ENCODE data around the gene CGB8.
A peak's percentile ranks its signal among the peaks of the same experiment; 100 is the strongest.
"Not testable (repeated sequence)": the region's sequence is repeated elsewhere in the genome, so short reads cannot be mapped to it uniquely, and the experiment has no call there.

CGB8 gene

DNA sequence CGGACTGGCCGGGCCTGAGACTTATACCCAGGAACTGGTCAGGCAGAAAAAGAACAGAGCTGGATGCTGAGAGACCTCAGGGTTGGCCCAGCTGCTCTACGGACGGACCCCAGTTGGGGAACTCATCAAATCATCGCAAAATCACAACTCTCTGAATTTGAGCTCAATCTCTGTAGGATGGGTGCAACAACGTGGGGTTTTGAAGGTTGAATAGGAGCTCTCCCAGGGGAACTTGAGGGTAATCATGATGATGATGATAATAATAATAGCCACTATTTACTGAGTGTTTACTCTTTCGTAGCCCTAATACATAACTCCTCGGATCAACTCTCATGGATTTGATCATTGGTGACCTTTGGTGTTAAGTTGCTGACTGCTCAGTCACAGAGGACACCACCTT, 18.6 kb downstream of the CGB8 start:
- not testable (repeated sequence) for DNase-seq (ENCODE audit: low spot score)

DNA sequence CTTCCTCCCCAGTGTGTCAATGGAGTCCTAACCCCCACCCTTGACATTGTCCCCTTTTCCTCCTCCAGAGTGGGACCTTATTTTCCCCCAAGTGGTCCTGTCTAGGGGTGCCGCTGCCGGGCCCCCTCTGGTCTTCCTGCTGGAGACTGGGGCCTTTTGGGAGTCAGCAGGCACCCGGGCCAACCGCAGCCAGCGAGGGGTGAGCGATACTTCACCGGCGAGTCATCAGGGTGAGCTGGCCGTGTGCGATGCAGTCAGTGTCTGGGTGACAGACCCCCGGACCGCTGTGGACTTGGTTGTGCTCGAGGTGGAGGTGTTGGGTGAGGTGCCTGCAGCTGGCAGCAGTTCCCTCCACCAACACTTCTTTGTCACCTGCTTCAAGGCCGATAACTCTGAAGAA, 19.2 kb downstream of the CGB8 start:
- not testable (repeated sequence) for DNase-seq (ENCODE audit: low spot score)

DNA sequence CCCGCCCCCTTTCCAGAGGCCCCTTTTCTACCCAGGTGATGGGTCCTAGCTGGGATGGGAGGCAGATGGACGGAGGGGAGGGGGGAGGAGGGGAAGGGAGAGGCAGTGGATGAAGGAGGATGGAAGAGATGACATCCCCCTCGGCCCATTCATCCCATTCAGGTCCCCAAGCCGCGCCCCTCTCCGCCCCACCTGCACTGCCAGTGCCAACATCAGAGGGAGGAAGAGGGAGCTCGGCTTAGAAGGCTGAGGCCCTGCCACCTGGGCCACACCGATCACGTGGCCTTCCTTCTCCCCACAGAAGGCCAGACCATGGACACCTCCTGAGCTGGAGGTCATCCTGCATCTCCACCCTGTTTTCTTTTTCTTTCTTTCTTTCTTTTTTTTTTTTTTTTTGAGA, 20.2 kb downstream of the CGB8 start:
- DNase-seq (ENCODE audit: low spot score): not testable (repeated sequence)

DNA sequence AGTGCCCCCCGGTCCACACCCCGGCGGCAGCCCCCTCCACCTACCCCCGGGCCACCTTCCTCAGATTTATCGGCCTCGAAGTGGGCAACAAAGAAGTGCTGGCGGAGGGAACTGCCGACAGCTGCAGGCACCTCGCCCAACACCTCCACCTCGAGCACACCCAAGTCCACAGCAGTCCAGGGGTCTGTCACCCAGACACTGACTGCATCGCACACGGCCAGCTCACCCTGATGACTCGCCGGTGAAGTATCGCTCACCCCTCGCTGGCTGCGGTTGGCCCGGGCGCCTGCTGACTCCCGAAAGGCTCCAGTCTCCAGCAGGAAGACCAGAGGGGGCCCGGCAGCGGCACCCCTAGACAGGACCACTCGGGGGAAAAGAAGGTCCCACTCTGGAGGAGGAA, 23.3 kb downstream of the CGB8 start:
- not testable (repeated sequence) for DNase-seq (ENCODE audit: low spot score)

DNA sequence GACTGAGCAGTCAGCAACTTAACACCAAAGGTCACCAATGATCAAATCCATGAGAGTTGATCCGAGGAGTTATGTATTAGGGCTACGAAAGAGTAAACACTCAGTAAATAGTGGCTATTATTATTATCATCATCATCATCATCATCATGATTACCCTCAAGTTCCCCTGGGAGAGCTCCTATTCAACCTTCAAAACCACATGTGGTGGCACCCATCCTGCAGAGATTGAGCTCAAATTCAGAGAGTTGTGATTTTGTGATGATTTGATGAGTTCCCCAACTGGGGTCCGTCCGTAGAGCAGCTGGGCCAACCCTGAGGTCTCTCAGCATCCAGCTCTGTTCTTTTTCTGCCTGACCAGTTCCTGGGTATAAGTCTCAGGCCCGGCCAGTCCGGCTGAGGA, 23.8 kb downstream of the CGB8 start:
- not testable (repeated sequence) for DNase-seq (ENCODE audit: low spot score)

DNA sequence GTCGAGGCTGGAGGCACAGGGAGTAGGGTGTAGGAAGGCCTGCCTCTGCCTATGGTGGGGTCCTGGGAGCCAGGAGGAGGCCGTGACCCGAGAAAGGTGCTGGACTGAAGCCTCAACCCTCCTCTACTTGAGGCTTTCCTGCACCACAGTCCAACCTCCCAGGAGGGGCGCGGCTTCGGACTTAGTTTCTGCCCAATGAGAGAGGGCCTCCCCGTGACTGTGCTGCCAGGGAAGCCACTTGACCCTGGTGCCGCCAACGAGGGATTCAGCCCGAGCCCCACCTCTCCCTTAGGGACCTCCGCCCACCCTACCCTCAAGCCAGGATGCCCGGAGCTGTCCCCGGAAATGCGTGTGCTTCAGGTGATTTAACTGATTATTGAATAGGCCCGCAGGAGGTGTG, 24.7 kb downstream of the CGB8 start, which contains the start of gene CGB3:
Gene CGB3, minus strand, starts transcription at position 101 of the 400 bp plus-strand sequence. CDS start 362 bp downstream, outside the sequence.
- DNase-seq (ENCODE audit: low spot score): not testable (repeated sequence)

DNA sequence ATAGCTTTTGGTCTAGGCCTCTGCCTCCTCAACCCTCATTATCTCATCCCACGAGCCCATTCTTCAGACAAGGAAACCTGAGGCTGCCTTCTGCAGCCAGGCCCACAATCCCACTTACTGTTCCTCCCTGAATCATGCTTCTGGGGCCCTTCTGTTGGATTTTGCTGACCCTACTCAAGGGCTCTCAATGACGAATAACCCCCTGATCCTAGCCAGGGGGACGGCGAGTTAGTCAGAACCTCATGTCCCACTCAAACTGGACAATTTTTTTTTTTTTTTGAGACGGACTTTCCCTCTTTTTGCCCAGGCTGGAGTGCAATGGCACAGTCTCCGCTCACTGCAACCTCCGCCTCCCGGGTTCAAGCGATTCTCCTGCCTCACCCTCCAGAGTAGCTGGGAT, 26.8 kb downstream of the CGB8 start:
- DNase-seq (ENCODE audit: low spot score): no peak

DNA sequence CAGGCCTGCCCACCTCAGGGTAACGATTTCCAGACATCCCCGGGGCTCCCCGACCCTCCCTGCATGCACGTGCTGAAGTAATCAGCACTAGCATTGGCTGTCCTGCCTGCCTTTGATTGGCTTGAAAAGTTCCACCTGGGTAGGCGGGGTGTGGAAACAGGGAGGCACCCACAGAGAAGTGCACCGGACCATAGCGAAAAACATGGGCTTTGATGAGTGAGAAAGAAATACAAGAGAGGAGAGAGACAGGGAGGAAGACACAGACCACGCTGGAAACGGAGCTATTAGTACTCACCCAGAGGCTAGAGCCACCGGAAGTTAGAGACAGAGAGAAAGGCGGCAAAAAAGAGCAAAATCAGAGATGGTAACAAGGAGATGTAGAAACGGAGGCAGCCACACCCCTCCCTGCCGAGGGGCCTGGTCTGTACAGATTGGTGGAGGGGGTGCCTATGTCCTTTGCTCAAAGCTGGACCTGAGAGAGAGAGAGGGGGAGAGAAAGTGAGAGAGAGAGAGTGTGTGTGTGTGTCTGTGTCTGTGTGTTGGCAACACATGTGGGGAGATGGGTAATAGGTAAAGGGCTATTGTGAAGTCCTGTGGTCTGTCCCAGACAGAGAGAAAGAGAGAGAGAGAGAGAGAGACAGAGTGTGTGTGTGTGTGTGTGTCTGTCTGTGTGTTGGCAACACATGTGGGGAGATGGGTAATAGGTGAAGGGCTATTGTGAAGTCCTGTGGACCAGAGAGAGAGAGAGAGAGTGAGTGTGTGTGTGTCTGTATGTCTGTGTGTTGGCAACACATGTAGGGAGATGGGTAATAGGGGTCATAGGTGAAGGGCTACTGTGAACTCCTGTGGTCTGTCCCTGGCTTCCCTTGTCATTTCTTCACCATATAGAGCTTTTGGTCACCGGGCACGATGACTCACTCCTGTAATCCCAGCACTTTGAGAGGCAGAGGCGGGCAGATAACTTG, 27.7 kb downstream of the CGB8 start:
- DNase-seq (ENCODE audit: low spot score): no peak

DNA sequence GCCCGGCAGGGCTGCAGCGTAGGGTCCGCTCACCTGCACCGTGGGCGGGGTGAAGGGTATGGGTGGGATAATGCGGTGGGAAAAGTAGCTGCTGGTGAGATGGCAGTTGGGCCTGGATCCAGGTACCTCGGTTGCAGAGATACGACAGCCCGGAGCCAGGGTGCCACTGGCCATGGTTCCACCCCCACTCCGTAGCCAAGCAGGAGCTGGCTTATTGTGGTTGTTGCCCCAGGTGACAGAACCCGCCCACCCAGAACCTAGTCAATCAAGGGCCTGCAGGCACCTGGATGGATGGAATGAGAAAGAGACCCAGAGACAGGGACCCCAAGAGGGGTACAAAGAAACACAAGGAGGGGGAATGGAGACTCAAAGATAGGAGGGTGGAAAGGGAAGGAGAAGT, 28.6 kb downstream of the CGB8 start:
- no peak for DNase-seq (ENCODE audit: low spot score)

DNA sequence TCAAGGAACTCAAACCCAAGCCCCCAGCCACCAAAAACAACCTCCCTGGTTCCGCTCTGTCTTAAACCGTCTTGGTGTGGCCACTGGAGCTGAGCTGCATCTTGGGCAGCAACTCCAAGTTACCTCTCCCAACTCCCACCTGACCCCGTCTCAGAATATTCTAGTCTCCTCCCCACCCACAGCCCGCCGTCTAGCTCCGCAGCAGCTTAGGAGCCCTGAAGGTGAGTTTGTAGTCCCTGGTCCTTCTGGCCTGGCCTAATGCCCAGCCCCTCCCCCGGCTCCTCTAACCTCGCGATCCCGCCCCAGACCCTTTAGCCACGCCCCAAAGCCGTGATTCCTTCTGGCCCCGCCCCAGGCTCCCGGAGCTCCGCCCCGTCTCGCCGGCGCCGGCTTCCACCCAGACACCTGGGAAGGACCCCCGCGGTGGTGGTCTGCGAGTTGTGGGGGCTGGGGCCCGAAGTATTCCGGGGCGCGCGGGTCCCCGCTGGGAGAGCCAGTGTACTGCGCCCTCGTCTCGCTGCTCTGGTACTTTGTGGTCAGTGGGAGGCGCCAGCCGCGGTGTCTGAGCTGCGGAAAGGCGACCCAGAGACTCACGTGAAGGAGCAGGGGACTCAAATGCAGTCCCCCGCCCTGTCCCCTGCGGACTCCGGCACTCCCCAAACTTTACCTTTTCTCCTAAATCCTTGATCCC, 29.5 kb downstream of the CGB8 start:
- peak; percentile 88 for DNase-seq (ENCODE audit: low spot score)

DNA sequence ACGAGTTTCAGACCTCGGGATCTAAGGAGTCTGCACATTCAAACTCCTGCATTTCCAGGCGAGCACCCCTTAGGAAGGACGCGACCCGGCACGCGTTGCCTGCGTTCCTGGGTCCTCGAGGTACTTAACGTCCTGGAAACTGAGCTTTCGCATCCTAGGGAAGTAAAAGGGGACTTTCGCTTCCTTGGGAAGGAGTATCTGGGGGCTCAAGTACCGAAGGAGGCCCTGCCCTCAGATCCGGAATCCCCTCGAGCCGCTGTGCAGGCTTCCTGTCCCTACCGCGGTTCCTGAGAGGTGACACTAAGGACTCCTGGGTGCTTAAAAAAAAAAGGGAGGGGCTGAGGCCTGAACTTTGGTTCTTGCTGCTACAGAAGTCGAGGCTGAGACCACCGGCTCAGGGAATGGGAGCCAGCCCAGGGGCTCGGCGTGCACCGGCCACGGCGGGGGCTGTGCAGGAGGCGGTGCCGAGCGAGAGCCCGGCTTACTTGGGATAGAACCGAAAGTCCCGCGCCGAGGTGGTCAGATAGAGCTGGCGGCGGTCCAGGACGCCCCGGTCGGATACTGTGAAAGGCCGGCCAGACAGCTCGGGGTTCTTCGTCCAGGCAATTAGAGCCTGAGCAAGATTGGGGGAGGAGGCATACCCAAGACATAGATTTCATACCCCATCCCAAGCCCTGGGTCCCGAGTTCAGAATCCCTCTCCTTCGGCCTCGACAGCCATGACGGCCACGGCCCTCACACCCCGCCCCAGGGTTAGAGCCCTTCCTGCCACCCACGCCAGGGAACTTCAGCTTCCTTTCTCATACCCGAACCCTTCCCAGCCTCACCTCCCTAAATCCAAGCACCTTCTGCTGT, 30.3 kb downstream of the CGB8 start:
- DNase-seq (ENCODE audit: low spot score): not testable (repeated sequence)

DNA sequence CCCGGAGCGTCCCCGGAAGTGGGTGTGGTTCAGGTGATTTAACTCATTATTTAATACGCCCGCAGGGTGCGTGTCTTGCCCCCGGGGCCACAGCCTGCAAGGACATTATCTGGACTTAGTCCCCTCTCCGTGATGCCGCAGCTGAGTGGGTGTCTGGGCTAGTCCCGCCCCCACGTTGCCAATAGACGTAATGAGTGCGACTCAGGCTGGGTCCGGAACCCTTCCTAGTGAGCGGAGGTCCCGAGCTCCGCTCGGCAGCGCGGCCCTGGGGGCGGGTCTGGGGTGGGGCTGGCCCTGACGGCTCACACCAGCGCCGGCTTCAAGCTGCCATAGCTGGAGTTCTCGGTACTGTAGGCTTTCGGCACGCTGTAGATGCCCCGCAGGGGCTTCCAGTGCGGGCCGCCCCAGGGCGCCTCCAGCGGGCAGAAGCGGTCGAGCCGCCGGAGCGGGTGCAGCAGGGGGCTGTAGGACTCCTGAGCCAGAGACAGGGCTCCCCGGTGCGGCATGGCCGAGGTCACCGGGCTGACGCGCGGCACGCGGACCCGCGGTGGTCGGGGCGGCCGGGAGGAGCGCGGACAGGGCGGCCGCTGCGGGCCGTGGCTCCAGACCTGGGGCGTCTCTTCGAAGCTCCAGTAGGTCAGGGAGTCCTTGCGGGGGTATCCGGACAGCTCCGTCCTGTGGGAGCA, 31.1 kb downstream of the CGB8 start:
- DNase-seq (ENCODE audit: low spot score): peak; percentile 74

DNA sequence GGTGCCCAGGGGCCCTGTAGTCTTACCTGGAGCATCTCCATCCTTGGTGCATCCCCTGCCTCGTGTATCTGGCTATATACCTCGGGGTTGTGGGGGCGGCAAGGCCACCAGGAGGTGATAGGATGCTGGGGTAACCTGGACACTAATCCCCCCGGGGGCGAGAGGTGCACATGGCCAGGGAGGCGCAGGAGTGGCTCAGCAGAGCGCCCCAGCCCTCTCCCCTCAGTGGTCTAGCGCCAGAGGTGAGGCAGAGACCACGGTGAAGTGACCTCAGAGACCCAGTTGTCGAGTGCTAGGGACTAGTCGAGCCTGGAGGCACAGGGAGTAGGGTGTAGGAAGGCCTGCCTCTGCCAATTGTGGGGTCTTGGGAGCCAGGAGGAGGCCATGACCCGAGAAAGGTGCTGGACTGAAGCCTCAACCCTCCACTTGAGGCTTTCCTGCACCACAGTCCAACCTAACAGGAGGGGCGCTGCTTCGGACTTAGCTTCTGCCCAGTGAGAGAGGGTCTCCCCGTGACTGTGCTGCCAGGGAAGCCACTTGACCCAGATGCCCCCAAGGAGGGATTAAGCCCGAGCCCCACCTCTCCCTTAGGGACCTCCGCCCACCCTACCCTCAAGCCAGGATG, 31.8 kb downstream of the CGB8 start, which contains the start of gene LHB:
Gene LHB, minus strand, starts transcription at position 51 of the 625 bp plus-strand sequence. Its CDS starts 10 bp downstream, at position 41.
- DNase-seq (ENCODE audit: low spot score): no peak

DNA sequence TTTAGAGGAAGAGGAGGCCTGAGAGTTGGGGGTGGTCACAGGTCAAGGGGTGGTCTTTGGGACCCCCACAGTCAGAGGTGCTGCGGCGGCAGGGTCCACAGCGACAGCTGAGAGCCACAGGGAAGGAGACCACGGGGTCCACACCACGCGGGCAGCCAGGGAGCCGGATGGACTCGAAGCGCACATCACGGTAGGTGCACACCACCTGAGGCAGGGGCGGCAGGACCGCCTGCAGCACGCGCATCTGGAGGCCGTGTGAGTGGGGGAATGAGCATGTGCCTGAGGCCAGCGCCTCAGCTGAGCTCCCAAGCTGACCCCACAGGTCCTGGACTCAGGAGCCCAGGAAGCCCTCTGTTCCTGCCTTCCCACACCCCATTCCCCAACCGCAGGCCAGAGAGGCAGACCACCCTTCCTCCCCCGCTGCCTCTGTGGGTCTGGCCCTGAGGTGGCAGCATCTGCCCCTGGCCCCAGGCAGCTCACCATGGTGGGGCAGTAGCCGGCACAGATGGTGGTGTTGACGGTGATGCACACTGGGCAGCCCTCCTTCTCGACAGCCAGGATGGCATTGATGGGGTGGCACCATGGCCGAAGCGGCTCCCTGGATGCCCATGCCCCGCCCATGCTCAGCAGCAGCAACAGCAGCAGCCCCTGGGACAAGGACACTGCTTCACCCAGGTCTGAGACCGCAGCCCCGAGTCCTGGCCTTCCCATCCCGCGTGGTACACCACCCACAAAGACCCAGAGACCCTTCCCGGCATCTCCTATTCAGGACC, 32.7 kb downstream of the CGB8 start:
- DNase-seq (ENCODE audit: low spot score): no peak

DNA sequence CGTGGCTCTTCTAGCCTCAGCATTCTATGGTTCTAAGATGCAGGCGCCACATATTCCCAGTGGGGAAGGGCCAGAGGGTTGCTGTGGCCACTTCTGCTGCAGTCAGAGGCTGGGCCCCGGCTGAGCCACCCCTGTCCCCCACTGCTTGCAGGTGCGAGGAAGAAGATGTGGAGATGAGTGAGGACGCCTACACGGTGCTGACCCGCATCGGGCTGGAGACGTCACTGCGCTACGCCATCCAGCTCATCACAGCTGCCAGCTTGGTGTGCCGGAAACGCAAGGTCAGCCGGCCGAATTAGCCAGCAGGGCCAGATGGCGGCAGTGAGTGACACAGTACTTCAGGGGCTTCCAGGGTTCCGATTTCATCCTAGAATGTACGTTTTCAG, 34.0 kb downstream of the CGB8 start:
- no peak for DNase-seq (ENCODE audit: low spot score)

DNA sequence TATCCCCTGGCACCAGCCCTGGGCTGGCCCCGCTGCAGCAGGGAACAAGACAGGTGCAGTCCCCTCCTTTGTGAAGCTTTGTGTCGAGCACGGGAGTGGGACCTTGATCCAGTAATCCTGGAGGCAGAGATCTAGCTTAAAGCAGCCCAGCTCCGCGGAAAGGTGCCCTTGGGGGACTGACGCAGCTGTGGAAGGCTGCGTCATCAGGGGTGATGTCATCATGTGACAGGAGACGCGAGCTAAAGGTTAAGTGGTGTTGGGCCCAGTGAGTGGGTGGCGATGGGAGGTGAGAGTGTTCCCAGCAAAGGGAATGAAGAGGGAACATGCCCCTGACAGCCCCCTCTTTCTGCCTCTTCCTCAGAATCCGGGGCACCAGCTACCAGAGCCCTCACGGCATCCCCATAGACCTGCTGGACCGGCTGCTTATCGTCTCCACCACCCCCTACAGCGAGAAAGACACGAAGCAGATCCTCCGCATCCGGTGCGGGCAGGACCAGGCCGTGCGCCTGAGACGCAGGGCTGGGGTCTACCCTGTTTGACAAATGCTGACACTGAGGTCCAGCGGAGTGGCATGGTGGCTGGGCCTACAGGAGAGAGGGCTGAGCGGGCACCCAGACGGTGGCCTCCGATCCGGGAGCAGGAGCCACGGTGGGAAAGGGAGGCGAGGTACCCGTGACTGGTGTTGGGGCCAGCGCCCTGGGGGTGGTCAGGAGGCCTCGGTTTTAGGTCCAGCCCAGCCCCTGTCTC, 34.6 kb downstream of the CGB8 start:
- DNase-seq (ENCODE audit: low spot score): no peak

DNA sequence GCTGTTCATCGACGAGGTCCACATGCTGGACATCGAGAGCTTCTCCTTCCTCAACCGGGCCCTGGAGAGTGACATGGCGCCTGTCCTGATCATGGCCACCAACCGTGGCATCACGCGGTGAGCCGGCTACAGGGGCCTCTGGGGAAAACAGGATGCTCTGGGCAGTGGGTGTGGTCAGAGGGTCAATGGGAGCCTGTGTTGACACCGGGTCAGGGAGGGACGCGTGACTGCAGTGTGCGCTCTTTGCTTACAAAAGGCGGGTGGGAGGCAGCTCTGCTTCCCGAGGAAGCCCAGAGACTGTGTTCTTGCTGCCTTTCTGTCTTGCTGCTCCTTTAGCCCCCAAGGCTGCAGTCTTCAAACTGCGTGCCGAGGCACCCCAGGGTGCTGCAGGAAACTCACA, 37.7 kb downstream of the CGB8 start:
- no peak for DNase-seq (ENCODE audit: low spot score)

DNA sequence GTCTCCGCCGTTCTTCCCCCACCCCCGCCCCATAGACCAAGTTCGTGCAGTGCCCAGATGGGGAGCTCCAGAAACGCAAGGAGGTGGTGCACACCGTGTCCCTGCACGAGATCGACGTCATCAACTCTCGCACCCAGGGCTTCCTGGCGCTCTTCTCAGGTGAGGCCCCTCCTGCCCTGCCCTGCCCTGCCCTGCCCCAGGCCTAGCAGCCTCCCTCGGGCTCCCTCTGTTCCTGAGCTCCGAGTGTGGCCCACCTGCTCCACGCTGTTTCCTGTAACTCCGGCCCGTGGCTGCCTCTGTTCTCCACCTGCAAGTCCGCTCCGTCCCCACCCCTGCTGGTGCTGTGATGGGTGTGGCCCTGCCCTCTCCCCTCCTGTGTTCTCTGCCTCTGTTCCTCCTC, 38.5 kb downstream of the CGB8 start:
- DNase-seq (ENCODE audit: low spot score): no peak

DNA sequence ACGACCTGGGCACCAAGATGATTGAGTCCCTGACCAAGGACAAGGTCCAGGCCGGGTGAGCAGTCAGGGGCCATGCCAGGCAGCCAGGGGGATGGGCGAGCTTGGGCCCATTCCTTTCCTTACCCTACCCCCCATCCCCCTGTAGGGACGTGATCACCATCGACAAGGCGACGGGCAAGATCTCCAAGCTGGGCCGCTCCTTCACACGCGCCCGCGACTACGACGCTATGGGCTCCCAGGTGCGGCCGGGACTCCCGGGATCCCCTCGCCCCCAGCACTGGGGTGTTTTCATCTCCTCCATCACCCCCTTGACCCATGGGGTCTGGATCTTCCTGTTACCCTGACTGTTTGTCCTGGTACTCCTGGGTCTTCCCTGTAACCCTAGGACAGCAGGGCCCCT, 39.1 kb downstream of the CGB8 start:
- DNase-seq (ENCODE audit: low spot score): no peak

All from ecto neural progenitor cell (in vitro differentiated cells).